Esophagus muscularis mucosa (tissue), 4 donors: ENCODE data around the gene ANAPC15. TPM values are rescaled to one million over a fixed set of nuclear protein-coding genes. Genes with fewer than 3 reads are reported as not detected.

Experiments
- DNase-seq: peaks from one replicate; pipeline ENCODE4 v3.0.0-alpha.2; 2017; ENCODE audit errors: extremely low spot score
- H3K27ac ChIP-seq, 4 donors: fragments of 200-600 bp; sonication (generic); replicated peaks in 1 of 4; 1 replicate in 3 of 4; 2 replicates in 1 of 4; pipeline ENCODE4 v1.5.1; 2016 to 2019; ENCODE audit warnings: mild to moderate bottlenecking in 1 of 4
- H3K27me3 ChIP-seq, 4 donors: fragments of 200-600 bp; sonication (generic); one replicate each; pipeline versions ENCODE4 v1.5.1 to v1.6.0; 2016 to 2019
- H3K36me3 ChIP-seq, 4 donors: fragments of 200-600 bp; sonication (generic); one replicate each; pipeline ENCODE4 v1.5.1; 2016 to 2019
- H3K4me1 ChIP-seq, 4 donors: fragments of 200-600 bp; sonication (generic); one replicate each; pipeline ENCODE4 v1.5.1; 2016 to 2019
- H3K4me3 ChIP-seq, 4 donors: fragments of 200-600 bp; sonication (generic); 1 replicate in 2 of 4; 2 replicates in 2 of 4; pipeline ENCODE4 v1.5.1; 2016 to 2019; ENCODE audit warnings: mild to moderate bottlenecking in 4 of 4, moderate library complexity in 1 of 4
- H3K9me3 ChIP-seq, 4 donors: fragments of 200-600 bp; sonication (generic); 1 replicate in 3 of 4; 2 replicates in 1 of 4; pipeline ENCODE4 v1.5.1; 2016 to 2019
- CTCF ChIP-seq, 3 experiments: fragments of 200-600 bp in 2 of 3; fragments of 450-650 bp in 1 of 3; sonication (generic) in 2 of 3; IDR thresholded peaks; one replicate each; pipeline ENCODE4 v1.5.1; 2017 to 2019; ENCODE audit warnings: antibody characterized with exemption in 3 of 3, mild to moderate bottlenecking in 2 of 3, moderate library complexity in 1 of 3
- EP300 ChIP-seq: sonication (generic); formaldehyde crosslinking; IDR thresholded peaks from one replicate; pipeline ENCODE4 v1.6.1; 2017; ENCODE audit warnings: antibody characterized with exemption
- POLR2A ChIP-seq: fragments of 450-650 bp; IDR thresholded peaks from one replicate; pipeline ENCODE4 v1.6.1; 2017; ENCODE audit warnings: antibody characterized with exemption, moderate library complexity, mild to moderate bottlenecking, low read depth
- POLR2AphosphoS5 ChIP-seq, 2 donors: sonication (generic); formaldehyde crosslinking; IDR thresholded peaks; one replicate each; pipeline ENCODE4 v1.6.1; 2017; ENCODE audit warnings: antibody characterized with exemption in 2 of 2
- WGBS: methylation state at CpG from one replicate; pipeline ENCODE4 v1.1.5; 2018; 5-methylcytosine and 5-hydroxymethylcytosine counted together
- intact Hi-C: fragments of 100-400 bp; cut with DNase I; formaldehyde crosslinking; loops from one replicate; pipeline ENCODE4 v1.15.1; 2023
- total RNA-seq, 4 donors: library from RNA; depleted of rRNA; stranded (reverse); fragments of >200 nt; gene quantifications; one replicate each; pipeline versions ENCODE4 v1.1.0 to v1.2.1, GENCODE V29; 2016

Gene ANAPC15
- total RNA-seq, 4 donors from 2014 or later = 43.5 to 58.1 (median 48.1) TPM

GRCh38 chr11:72120930-72121329, 8.4 kb upstream of the ANAPC15 start:
- intact Hi-C loops = no loop called here
- DNase-seq = no peak
- Histone ChIP-seq H3K9me3 (no peaks in the 10 kb centered on the region), H3K4me1 (no peaks in the 10 kb centered on the region), H3K4me3 (no peak overlapping the region), H3K27me3 (peaks cover 0 to 6% (median 0%) of the 10 kb centered on the region in 4 donors), H3K27ac (no peak overlapping the region), H3K36me3 (no peaks in the 10 kb centered on the region)
- WGBS = 79% methylated on average over 2 of the region's 2 CpGs
- TF ChIP-seq POLR2A (no peak), EP300 (no peak), CTCF (IDR thresholded peaks at IDR 0.05) (no peak), POLR2AphosphoS5 (IDR thresholded peaks at IDR 0.05) (no peak)

GRCh38 chr11:72119198-72119597, 6.7 kb upstream of the ANAPC15 start:
- no peak overlapping the region for H3K4me3 ChIP-seq
- no peaks in the 10 kb centered on the region for H3K36me3 ChIP-seq
- peaks cover 0 to 6% (median 0%) of the 10 kb centered on the region in 4 donors for H3K27me3 ChIP-seq
- TF ChIP-seq POLR2AphosphoS5 (IDR thresholded peaks at IDR 0.05) = no peak
- no peak for TF ChIP-seq CTCF (IDR thresholded peaks at IDR 0.05)
- no peak for TF ChIP-seq EP300
- TF ChIP-seq POLR2A = no peak
- WGBS = 80% methylated on average over 6 of the region's 6 CpGs
- no peak overlapping the region for H3K27ac ChIP-seq
- no peaks in the 10 kb centered on the region for H3K4me1 ChIP-seq
- H3K9me3 ChIP-seq = no peaks in the 10 kb centered on the region
- no peak for DNase-seq
- intact Hi-C loops = no loop called here

- H3K27me3 ChIP-seq = peaks cover 0 to 6% (median 0%) of the 10 kb centered on the region in 4 donors
- intact Hi-C loops = no loop called here
- H3K27ac ChIP-seq = no peak overlapping the region
- H3K36me3 ChIP-seq = no peaks in the 10 kb centered on the region
- no peaks in the 10 kb centered on the region for H3K9me3 ChIP-seq
- WGBS = 96% methylated on average over 6 of the region's 6 CpGs
- TF ChIP-seq CTCF (IDR thresholded peaks at IDR 0.05) = no peak
- TF ChIP-seq EP300 = no peak
- no peak for TF ChIP-seq POLR2A
- TF ChIP-seq POLR2AphosphoS5 (IDR thresholded peaks at IDR 0.05) = no peak
- peaks cover 11 to 14% (median 13%) of the 10 kb centered on the region in 4 donors for H3K4me1 ChIP-seq
- DNase-seq = no peak
- no peak overlapping the region for H3K4me3 ChIP-seq
These were observed 3.7 kb upstream of the ANAPC15 start for GRCh38 chr11:72116019-72116755.

GRCh38 chr11:72114570-72114969, 2.1 kb upstream of the ANAPC15 start:
- TF ChIP-seq POLR2AphosphoS5 (IDR thresholded peaks at IDR 0.05) (no peak), CTCF (IDR thresholded peaks at IDR 0.05) (no peak), POLR2A (no peak), EP300 (no peak)
- H3K36me3 ChIP-seq = peaks cover 0 to 8% (median 5%) of the 10 kb centered on the region in 4 donors
- 89% methylated on average over 1 of the region's 1 CpG for WGBS
- intact Hi-C loops = no loop called here
- H3K4me1 ChIP-seq = peaks cover 15 to 17% (median 16%) of the 10 kb centered on the region in 4 donors
- no peaks in the 10 kb centered on the region for H3K9me3 ChIP-seq
- H3K27me3 ChIP-seq = peaks cover 0 to 6% (median 0%) of the 10 kb centered on the region in 4 donors
- no peak for DNase-seq
- no peak overlapping the region for H3K27ac ChIP-seq
- no peak overlapping the region for H3K4me3 ChIP-seq
